HK-2 (cell line): ENCODE measurements around the gene SRP14.
"Not testable (repeated sequence)": the region's sequence is repeated elsewhere in the genome, so short reads cannot be mapped to it uniquely, and the experiment has no call there.

Source experiments
- DNase-seq: peaks from one replicate; pipeline ENCODE4 v3.0.0-alpha.2; 2018; ENCODE audit not compliant: unreplicated experiment

The SRP14 gene

GRCh38 chr15:40029979-40030893 lies 8.7 kb downstream of the SRP14 start:
- no peak for DNase-seq

DNA sequence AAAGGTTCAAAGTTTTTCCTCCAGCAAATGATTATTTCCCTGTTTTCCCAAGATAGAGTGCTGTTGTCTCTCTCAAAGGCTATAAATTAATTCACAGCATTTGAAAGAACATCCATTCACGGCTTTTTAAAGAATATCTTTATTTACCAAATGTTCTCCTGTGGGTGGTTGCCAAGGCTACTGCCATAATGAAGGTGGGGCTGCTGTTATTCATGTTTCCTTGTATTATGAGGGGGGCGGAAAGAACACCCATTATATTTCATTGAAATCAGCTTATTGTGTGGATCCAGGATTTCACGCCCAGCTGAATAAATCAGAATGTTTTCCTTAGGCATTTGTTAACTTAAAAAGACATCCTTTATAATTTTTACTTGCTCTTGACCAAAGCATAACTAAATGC lies 10.1 kb downstream of the SRP14 start:
- DNase-seq, result no peak

DNA sequence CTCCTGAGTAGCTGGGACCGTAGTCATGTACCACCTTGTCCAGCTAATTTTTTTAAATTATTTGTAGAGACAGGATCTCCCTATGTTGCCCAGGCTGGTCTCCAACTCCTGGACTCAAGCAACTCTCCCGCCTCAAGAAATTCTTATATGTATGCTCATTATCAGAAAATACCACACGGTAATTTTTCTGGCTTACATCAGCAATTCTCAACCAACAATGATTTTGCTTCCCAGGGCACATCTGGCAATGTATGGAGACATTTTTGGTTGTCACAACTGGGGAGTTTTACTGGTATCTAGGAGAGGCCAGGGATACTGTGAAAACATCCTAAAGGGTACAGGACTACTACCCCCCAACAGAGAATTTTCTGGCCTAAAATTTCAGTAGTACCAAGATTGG lies 10.8 kb downstream of the SRP14 start:
- no peak for DNase-seq

DNA sequence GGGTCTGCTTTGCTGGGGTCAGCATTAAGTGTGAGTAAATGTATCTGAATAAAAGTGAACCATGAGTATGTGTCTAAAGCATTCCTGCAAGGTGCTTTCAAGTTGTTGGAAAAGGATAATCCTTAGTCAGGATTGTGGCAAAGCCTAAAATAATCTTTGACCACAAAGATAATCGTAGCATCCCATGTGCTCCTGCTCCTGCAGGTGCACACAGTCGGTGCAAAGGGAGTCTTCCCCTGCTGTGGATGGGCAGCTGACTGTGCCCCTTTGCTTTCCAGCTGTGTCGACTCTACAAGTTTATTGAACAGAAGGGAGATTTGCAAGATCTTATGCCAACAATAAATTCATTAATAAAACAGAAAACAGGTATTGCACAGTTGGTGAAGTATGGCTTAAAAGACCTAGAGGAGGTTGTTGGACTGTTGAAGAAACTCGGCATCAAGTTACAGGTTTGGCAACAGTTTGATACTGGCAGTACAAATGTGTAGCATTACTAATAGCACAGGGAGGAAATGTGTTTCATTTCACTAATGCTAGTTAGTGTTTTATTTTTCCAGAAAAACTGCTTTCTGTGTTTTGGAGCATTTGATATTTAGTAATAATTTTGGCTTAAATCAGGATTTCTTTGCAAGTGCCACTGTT lies 22.6 kb downstream of the SRP14 start:
- DNase-seq, result no peak

- no peak for DNase-seq
These were observed 24.6 kb downstream of the SRP14 start for GRCh38 chr15:40014390-40014789.

DNA sequence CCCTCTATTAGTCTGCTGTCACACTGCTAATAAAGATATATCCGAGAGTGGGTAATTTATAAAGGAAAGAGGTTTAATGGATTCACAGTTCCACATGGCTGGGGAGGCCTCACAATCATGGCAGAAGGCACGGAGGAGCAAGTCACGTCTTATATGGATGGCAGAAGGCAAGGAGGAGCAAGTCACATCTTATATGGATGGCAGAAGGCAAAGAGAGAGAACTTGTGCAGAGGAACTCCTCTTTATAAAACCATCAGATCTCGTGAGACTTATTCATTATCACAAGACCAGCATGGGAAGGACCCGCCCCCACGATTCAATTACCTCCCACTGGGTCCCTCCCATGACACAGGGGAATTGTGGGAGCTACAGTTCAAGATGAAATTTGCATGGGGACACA lies 25.6 kb downstream of the SRP14 start:
- not testable (repeated sequence) for DNase-seq

DNA sequence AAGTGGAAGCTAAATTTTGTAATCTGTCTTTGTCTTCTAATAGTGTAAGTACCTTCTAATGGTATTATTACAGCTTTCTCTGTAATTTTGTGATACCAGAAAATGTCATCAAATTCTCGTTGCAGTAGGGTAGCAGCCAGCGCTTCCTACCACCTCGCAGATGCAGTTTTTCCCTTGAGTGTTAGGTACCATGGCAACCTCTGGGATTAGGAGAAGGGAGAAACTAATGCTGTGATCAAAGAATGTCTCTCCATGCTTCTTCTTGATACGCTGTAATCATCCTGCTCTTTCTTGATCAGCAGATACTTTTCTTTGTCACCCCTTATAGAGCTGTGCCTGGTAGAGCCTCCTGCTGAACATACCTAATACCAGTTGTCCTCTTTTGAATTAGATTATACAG lies 27.7 kb downstream of the SRP14 start:
- DNase-seq, result no peak

- no peak for DNase-seq
These were observed 28.3 kb downstream of the SRP14 start for GRCh38 chr15:40010686-40011085.

DNA sequence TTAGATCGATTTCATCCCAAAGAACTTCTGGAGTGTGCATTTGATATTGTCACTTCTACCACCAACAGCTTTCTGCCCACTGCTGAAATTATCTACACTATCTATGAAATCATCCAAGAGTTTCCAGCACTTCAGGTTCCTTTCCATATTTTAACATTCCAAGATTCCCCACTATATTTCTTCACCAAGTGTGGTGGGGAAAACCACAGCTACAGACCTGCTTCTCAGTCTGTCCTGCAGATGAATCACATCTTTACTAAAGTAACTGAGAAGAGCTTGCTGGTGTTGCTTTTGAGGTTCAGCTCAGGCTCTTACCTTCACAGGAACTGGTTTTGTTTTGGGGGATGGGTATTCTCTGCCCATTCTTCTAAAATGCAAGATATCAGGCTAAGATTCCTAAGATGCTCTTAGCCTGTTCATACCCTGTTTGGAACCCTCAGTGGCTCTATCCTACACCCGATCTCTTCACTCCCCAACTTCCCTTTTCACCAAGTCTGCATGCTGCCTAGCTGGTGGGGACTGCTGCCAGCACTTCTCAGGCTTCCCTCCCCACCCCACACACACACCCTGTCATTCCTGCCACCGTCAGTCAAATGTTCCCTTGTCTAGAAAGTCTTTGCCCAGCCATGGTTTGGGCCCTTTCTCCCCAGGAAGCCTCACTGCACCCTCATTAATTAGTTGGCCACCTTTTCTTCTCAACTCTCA lies 30.8 kb downstream of the SRP14 start:
- no peak for DNase-seq

DNA sequence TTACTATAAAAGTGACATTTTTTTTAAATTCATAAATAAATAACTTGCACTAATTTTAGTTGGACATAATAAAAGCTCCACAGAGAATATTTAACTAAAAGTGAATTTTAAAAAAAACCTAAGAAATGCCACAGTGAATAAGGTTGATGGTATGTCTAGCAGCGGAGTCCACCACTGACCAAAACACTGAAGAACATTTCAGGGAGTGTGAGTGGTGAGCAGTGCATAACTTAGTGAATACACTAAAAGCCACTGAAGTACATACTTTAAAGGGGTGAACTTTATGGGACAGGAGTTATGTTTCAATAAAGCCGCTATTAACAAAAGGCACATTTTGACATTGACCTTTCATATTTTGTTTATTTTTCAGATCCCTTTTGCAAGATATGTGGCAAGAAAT lies 32.3 kb downstream of the SRP14 start:
- no peak for DNase-seq

DNA sequence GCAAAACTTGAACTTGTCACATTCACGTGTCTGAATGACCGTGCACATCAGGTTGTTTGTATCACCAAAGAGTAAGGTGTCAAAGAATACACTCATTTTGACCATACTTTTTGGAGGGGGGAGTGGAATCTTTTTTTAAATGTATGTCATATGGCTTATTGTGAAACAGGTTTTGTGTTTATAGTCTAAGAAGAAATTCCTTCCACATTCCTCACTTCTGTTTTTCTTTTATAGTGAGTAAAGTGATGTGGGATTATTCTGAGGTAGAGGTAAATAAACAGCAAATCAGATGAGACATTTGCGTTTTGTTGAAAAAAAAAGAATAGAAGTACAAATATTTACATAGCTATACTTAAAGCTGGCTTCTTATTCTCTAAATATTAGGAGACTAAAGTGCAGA lies 33.0 kb downstream of the SRP14 start:
- DNase-seq, result no peak

DNA sequence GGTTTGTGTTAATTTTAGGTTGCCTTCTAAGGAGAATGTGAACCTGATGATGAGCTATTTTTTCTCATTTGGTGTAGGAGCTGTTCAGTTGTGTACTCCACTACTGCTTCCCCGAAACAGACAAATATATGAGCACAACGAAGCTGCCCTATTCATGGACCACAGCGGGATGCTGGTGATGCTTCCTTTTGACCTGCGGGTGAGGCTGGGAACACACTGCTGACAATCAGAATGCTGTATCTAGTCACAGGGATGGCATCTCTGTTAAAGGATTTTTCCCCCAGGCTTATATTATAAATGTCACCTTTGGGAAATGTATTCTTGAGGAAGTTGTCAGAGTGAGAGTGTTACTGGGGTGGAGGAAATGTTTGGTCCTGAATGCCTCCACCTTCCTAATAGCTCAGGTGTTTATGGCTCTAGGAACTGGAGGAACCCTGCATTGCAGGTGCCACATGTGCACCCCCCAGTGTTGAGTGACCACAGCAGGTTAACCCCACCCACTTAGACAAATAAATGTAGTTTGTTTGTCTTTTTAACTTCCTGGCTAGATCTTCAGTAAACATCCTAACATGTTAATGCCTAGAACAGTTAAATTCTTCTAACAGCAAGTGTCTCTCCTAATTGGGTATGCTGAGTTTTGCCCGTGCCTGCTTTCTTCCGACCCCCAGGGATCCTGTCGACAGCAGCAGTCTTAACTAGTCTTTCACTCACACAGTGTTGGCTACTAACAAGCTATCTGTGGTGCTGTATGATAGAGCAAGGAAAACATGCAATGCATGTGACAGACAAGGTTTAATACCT lies 35.7 kb downstream of the SRP14 start:
- no peak for DNase-seq

- DNase-seq, result no peak
These were observed 36.7 kb downstream of the SRP14 start for GRCh38 chr15:40002295-40002694.

GRCh38 chr15:39999538-40000200 lies 39.3 kb downstream of the SRP14 start:
- no peak for DNase-seq

GRCh38 chr15:39998511-39999077 lies 40.4 kb downstream of the SRP14 start:
- no peak for DNase-seq

DNA sequence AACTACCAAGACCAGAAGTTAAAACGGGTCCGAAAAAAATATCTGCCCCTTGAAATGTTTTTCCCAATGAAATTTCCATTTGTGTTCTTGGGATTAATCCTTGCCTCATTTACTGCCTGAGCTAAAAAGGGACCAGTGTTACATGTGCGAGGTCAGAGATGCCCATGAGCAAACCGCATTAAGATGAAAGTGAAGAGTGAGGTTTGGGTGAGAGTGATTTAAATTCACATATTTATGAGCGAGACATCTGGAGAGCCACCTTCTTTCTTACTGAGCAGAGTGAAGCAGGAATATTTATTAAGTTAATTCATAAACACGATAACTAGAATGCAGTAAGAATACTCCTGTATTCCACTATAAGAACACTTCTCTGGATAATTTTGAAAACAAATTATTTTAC lies 41.3 kb downstream of the SRP14 start:
- no peak for DNase-seq

DNA sequence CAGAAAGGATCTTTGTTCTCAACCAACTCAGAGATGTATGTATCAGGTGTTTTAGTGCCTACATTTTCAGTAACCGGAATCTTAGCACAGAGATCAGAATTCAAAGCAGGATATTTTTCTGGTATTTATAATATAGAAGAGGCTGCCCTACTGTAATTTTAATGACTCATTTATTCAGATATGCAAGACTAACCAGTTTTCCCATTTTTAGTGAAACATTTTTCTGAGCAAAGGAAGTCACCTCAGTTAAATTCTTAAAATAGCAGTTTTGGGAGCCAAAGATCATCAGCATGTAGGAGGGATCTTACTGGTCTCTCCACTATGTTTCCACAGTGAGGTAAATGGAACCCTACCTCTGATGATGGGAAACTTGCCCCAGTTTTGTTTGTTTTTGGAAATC lies 42.0 kb downstream of the SRP14 start:
- no peak for DNase-seq

DNA sequence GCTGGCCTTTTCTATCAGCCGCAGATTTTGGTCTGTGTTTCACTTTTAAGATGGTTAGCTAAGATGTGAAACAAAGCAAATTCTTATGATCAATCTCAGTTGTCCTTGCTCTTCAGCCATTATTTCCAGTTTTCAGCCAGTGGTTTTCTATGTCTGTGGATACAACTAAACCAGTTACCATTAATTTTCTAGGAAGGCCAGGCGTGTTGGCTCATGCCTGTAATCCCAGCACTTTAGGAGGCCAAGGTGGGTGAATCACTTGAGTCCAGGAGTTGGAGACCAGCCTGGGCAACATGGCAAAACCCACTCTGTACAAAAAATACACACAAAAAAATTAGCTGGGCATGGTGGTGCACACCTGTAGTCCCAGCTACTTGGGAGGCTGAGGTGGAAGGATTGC lies 42.8 kb downstream of the SRP14 start:
- not testable (repeated sequence) for DNase-seq

DNA sequence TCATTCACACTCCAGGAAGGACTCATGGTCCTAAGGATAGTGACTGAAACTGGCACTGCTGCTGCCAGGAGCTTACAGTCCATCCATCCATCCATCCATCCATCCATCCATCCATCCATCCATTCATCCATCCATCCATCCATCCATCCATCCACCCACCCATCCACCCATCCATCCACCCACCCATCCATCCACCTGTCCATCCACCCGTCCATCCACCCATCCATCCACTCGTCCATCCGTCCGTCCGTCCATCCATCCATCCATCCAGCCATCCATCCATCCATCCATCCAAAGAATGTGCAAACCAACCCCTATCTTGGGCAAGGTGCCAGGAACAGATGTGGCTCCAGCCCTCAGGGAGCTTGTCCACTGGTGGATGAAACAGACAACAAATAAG lies 46.0 kb downstream of the SRP14 start:
- not testable (repeated sequence) for DNase-seq

GRCh38 chr15:39990706-39991105 lies 48.3 kb downstream of the SRP14 start:
- no peak for DNase-seq

- no peak for DNase-seq
These were observed 51.2 kb downstream of the SRP14 start for GRCh38 chr15:39987821-39988220.
